H1 (cell line): ENCODE measurements around the gene GDAP2. TPM values are rescaled to one million over a fixed set of nuclear protein-coding genes. Genes with fewer than 3 reads are reported as not detected.

Source experiments
- CHD7 ChIP-seq: fragments of 300-600 bp; sonication (generic); IDR thresholded peaks from 2 replicates; pipeline ENCODE4 v1.7.1; 2012; ENCODE audit warnings: low read length, moderate library complexity, mild to moderate bottlenecking, inconsistent platforms; ENCODE audit not compliant: insufficient replicate concordance
- KDM4A ChIP-seq: IDR thresholded peaks from one replicate; pipeline ENCODE4 v1.7.1; 2012; ENCODE audit warnings: low read depth, mild to moderate bottlenecking, moderate library complexity, low read length, inconsistent platforms; ENCODE audit not compliant: severe bottlenecking
- RFX5 ChIP-seq: IDR thresholded peaks from 2 replicates; pipeline ENCODE4 v1.6.1; 2011; ENCODE audit warnings: low read depth, low read length, improper control_type of control experiment, borderline replicate concordance
- SP4 ChIP-seq: IDR thresholded peaks from 2 replicates; pipeline ENCODE4 v1.6.1; 2012; ENCODE audit warnings: low read length, inconsistent platforms
- SUZ12 ChIP-seq: fragments of 200-600 bp; sonication (generic); IDR thresholded peaks from 2 replicates; pipeline ENCODE4 v1.6.1; 2012; ENCODE audit warnings: mild to moderate bottlenecking, inconsistent platforms, low read length, moderate library complexity, mixed read lengths
- polyA plus RNA-seq, 7 experiments: library from polyadenylated mRNA; depleted of rRNA in 3 of 7; stranded (reverse) in 5 of 7; unstranded in 2 of 7; fragments of >200 nt in 5 of 7; fragments of 200-250 nt in 2 of 7; gene quantifications; 1 replicate in 5 of 7; 2 replicates in 1 of 7; 4 replicates in 1 of 7; pipeline versions ENCODE4 v1.2.1 to v1.2.3, GENCODE V29; 2011 to 2013; ENCODE audit warnings: missing spikeins in 2 of 7, mixed read lengths in 2 of 7
- total RNA-seq: library from RNA; stranded (reverse); fragmentation: NEBNext Ultra II Directional; extraction: Animal tissue kit (Norgen Biotek cat#: 25700); gene quantifications from 2 replicates; pipeline ENCODE4 v1.2.1, GENCODE V29; 2021
- TF ChIP-seq, protein P1 (sequence below): IDR thresholded peaks from 2 replicates; pipeline ENCODE4 v1.6.1; 2012; ENCODE audit warnings: inconsistent platforms

Gene GDAP2
- total and polyA plus RNA-seq, 2 of the 8 experiments (the other 6 are each of a cell fraction or from before 2014, with no cell fraction given) = 8.6 to 27.8 TPM

DNA sequence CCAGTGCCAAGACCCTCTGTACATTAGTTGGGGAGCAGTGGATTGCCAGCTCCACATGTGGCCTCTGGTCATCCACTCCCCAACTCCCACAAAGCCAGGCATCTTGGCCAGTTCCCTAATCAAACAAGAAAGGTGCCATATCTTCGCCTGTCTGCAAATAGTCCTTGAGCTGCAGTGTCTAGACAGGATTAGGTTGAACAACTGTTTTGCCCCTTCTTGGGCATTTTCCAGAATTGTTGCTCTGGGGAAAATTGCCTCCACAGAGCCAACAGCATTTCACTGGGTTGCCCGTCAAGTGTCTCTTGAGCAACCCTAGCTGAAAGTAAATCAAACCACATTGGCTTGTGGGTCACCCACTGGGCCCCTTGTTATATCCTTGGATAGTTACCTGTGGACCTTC is 109.3 kb downstream of the GDAP2 start (continued):
- TF ChIP-seq SUZ12 = no peak
- TF ChIP-seq, protein P1, sequence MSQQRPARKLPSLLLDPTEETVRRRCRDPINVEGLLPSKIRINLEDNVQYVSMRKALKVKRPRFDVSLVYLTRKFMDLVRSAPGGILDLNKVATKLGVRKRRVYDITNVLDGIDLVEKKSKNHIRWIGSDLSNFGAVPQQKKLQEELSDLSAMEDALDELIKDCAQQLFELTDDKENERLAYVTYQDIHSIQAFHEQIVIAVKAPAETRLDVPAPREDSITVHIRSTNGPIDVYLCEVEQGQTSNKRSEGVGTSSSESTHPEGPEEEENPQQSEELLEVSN = no peak
- no peak for TF ChIP-seq CHD7
- no peak for TF ChIP-seq RFX5
- TF ChIP-seq SP4 = no peak
- TF ChIP-seq KDM4A = no peak
